GM21447 (cell line): ENCODE measurements around the gene MRPS14.
A peak's percentile ranks its signal among the peaks of the same experiment; 100 is the strongest.

Experiments used
- ATAC-seq: cut with Tn5 transposase; IDR thresholded peaks from one replicate; pipeline ENCODE4 v1.9.1; 2021; ENCODE audit not compliant: unreplicated experiment

Gene MRPS14

DNA sequence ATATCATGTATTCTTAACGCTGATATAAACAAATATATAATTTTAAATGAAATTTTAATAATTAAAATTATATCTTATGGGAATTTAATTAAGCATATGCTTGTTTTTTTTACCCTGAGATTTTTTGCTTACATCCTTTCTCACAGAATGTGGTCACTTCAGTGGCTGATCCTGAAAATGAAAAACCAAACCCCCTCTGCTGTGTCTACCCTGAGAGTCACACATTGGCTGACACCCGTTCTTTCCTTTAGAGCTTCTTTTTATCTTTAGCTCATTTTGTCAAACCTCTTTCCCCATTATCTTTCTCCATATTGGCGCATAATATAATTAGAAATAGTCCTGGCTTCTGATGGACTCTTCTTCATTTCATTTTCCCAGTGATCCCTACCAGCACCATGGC lies 34.2 kb downstream of the MRPS14 start:
- ATAC-seq, result no peak

DNA sequence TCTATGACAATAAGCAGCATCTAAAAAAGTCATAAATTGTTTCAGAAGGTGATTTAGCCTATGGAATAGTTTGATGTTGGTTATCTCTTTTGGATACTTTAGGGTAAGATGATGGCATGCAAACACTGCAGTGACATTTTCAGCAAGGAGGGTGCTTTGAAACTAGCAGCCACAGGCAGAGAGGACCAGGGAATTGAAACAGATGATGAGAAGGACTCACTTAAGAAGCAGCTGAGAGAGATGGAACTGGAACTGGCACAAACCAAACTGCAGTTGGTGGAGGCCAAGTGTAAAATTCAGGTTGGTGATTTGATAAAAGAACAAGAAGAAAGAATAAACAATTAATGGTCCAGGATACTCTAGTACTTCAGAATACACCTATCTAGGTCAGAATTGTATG lies 34.7 kb downstream of the MRPS14 start:
- ATAC-seq, result no peak

DNA sequence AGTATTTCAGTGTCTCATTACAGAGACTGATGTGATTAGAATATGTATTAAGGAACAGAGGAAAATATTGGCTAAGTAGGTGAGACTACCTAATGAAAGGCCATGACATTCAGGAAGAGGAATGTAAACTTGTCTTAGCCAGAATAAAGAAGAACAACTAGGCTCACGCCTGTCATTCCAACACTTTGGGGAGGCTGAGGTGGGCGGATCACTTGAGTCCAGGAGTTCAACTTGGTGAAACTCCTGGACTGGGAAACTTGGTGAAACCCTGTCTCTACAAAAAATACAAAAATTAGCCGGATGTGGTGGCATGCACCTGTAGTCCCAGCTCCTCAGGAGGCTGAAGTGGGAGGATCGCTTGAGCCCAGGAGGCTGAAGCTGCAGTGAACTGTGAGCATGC lies 38.3 kb downstream of the MRPS14 start:
- no peak for ATAC-seq

DNA sequence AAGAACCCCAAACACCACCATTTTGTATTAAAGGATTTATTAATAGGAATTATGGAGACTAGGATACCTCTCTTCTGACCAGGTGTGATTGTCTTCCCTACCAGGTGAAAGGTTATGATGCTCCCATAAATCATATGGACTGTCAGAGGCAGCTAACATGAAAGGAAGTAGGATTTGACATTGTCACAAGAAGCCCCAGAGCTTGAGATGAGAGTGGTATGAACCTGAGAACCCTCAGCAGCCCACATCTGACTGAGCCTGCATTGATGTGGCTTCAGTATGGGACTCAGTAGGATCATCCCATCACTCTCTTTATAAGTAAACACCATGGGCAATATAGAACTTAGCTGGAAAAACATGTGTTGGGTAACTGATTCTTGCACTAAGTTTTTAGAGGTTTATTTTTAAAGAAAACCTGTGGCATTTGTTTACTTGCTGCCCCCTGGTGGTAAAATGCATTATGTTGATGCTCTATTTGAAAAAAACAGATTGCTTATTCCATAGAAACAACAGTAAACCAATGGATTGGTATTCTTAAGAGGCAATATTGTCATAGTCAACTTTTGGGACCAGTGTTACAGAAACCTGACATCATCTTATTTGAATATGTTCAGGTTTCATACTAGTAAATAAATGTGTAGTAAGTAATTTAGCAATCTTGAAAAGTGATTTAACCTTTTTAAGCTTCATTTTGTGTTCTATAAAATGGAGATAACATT lies 40.1 kb downstream of the MRPS14 start:
- no peak for ATAC-seq

DNA sequence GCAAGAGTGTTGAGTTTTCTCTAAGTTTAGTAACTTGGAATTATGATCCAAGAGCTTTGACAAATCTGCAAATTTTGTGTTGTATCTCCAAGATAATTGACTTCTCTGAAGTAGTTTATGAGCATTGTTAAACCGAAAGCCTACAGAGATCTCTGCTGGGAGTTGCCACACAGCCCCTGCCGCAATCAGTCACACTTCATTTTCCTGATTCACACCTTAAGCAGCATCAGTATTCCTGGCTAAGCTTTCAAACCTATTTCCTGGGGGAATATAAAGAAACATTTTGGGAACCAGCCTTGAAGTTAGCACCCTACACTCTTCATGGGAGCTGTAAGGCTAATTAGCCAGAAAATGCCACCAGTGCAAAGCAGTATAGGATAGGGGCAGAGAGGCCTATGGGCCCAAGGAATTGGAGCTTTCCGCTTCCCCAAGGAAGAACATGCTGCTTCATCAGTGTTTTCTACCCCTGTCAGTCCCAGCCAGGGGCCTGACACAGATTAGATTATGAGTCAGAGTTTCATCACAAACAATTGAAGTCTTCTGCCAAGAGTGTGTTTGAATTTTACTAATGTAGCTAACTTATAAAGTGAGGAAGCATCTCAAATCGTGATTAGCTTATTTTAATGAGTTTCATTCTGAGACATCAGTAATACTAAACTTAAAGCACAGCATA lies 46.7 kb downstream of the MRPS14 start:
- ATAC-seq, result no peak

DNA sequence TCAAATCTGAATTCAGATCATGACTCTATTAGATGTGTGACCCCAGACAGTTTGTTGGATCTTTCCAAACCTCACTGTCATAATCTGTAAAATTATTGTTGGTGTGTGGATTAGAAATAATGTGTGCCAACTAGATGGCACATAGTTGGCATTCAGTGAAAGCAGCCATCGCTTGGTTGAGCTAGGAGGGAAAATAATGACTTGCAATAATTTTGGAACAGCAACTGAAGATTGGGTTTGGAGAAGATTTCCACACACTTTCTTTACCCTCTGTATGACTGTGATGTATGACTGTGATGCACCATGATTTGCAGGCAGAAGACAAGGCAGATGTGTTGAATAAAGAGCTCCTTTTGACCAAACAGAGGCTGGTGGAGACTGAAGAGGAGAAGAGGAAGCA lies 47.5 kb downstream of the MRPS14 start:
- ATAC-seq, result no peak

DNA sequence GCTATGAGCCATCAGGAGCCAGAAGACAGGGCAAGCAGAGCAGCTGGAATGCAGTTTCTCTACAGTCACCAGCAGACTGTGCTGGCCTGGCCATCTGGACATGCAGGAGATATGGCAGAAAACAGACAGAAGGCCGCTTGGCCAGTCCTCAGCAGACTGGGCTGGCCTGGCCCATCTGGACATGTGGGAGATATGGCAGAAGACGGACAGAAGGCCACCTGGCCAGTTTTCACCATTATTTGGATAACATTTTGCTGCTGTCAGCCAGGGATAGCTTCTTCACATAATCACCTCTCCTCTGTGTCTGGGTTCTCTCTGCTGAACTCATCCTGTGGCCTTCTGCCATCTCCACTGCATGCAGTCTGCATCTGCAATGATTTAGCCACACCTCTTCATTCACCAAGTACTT lies 48.5 kb downstream of the MRPS14 start:
- ATAC-seq, result no peak

DNA sequence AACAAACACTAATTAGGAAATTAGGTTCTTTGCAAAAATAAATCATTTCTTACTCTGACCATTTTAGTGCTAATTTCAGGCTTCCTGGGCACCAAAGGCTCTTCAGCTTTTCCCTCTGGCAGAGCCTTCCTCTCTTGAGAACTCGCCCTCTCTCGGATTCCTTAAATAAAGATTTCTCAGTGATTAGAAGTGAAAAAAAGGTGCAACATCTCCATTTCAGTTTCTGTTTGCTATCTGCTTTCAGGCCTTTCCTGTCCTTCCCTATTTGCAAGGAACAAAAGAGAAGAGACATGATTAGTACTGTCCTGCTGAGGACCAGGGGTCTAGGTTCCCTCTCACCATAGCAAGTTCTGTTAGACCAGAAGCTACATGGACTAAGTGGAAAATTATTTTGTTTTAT lies 51.3 kb downstream of the MRPS14 start:
- no peak for ATAC-seq

DNA sequence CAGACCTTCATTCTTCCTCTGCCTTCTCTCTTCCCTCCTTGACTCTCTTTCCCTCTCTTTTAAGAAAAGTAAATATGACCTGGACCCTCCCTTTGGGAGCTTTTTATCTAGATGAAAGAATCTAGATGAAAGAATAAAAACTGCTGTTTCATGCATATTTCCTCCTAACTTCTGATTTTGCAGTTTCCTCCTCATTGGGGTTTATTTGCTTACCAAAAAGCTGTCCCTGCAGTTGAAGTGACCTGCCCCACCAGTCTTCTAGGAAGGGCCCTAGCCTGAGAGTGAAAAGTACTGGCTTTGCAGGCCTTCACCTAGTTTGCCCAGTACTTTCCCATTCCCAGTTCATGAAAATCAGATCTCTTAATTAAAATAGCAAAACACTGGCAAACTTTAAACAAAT lies 51.8 kb downstream of the MRPS14 start:
- no peak for ATAC-seq

DNA sequence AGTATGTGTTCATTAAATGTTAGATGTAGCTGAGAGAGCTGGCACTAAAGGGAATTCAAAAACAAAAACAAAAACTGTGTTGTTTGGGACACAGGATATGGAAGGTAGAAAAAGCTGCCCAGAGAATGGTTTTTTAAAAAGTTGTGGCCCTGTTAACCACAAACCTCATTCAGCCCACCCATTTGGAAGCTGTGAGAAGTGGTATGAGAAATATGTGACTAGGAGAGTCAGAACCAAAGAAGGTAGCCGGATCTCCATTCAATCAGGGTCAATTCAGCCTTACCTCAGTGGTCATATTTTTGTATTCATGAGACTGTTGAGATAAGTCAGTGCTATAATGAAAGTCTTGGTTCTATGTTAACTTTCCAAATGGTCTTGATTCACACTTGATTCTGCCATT lies 53.2 kb downstream of the MRPS14 start:
- ATAC-seq, result no peak

DNA sequence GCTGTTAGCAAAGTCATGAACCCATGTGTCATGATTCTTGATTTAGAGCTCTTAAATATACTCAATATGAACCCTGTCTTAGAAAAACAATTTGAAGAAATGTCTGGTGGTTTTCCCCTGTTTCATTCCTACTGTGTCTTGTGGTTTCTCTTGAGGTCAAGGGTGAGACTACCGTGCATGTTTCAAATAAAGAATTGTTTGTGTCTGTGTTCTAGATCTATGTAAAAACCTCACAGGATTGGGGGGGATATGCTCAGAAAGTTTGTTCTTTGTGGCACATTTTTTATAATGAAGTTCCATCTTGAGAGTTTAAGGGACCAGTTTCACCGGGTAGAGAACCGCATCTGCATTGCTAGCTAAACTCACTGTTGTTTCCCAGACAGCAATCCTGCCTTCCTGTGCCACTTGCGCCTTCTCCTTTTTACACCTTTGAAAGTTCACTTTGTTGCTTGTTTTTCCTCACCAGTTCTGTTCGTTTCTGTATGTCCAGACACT lies 54.4 kb downstream of the MRPS14 start:
- ATAC-seq, result peak; percentile 83

DNA sequence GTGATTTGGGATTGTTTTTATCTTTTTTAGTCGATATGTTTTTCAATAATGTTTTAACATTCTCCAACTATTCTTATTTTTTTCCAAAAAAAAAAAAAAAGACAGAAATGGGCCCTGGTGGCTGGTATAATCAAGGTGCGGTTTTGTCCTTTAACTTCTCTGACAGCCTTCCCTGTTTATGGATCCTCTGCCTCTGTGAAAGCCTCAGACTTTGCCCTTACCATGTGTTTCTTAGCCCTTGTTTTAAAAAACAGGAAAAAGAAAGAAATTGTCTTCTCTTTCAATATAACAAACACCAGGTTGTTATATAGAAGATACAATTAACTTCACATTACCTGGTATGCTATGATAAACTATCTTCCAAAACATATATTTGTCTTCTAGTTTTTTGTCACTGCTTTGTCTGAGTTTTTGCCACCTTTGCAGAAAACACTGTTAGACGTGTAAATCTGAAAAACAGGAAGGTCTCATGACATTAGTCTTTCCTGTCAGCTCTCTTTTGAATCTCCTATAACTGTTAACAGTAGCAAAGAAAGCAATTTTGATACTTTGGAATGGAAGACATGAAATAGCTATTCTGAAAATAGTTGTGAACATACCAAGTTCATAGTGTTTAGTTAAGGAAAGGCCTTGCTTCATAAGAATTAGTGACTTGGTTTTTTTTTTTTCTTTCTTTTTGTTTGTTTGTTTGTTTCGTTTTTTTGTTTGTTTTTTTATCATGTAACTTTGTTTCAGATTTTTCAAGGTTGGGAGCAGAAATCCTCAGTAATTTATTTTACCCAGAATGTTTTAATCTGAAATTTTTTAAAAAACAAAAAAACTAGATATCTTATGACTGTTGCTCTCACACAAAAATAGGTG lies 55.1 kb downstream of the MRPS14 start:
- ATAC-seq, result no peak

DNA sequence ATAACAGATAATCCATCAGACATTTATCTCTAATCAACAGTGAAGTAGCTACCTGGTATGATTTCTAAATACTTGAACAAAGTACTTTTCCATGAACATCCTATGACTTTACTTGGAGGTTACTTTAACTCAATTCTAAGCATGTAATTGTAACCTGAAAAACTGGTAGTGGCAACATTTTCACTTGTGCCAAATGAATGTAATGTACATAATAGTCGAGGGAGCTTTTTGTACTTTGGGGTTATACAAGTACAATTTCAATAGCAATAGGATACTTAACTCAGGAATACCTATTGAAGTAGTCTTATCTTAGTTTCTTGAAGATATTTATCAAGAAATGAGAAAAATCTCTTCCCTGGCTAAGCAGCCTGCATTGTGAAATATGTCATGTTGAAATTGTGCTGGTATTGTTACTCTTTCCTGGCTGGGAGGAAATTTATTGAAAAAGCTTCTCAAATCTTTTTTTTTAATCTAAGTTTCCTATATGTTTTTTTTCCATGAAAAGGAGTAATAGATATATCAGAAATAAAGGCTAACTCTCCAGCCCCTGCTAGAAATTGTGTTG lies 57.1 kb downstream of the MRPS14 start:
- no peak for ATAC-seq

DNA sequence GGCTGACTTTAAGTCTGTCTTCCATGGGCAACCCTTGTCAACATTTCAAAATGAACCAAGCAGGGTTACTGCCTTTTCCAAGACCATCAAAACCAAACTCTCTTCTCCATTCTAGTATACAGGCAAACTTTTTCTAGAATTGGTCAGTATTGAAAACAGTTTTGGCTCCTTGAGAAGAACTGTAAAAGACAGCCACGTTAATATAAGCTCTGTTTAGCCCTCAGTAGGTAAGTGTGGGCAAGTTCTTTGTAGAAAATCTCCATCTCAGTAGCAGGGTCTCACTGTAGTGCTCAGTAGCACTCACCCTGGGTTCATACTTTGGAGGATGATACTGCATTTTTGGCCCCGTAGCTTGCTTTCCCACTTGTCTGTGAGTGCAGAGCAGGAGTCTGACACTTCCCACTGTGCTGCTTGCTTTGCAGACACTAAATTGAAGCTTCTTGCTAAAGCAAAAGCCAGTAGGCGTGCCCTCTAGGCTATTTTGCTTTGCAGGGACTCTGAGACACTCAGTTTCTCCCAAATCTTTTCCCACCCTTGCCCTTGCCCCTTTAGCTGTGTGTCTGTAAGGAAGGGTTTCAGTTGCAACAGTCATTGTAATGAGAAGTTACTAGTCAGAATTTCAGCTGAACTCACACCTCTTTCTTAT lies 57.7 kb downstream of the MRPS14 start:
- ATAC-seq, result no peak

DNA sequence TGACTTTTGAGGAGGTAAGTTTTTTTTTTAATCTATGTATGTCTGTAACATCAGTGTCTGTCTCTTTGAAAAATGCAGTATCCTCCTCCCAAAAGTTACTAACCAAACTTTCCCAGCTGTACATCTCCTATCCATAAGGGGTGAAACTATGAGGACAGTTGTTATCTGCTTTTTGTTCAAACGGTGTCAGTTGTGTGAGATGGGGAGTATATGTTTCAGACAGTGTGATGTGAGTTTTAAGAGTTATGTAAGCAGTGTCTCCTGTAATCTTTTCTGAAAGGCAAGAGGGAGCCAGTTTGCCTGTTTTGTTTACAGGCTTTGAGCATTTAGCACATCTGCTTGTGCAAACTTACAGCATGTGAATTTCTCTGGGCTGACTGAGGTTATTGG lies 58.3 kb downstream of the MRPS14 start:
- ATAC-seq, result no peak

DNA sequence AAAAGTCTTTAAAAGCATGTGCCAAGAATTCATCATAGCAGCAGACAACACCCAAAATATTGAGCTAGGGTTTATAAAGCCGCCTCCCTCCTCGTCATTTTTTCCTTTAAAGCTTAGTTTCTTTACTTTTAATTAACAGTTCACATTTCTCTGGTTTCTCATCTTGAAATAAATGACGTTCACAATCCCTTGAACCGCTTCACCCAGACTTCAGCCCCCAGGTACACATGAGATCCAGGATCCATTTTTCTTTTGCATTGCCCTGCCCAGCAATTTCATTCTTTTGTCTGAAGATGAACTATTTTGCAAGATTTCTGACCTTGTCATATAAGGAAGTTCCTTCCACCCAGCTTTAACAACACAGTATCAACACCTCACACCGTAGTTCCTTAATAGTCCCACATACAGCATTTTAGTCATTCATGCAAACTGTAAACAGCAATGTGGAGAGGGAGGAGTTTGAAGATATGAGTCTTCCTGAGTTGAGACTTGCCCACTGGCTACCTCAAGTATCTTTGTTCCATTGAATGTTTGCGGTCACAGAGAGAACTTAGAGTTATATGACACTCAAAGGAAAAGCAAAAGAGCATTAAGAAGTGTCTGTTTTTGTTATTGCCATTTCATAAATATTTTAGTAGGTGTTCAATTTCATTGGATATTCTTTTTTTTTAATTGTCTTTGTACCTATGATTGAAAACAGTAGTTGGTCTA lies 58.8 kb downstream of the MRPS14 start:
- ATAC-seq, result no peak

DNA sequence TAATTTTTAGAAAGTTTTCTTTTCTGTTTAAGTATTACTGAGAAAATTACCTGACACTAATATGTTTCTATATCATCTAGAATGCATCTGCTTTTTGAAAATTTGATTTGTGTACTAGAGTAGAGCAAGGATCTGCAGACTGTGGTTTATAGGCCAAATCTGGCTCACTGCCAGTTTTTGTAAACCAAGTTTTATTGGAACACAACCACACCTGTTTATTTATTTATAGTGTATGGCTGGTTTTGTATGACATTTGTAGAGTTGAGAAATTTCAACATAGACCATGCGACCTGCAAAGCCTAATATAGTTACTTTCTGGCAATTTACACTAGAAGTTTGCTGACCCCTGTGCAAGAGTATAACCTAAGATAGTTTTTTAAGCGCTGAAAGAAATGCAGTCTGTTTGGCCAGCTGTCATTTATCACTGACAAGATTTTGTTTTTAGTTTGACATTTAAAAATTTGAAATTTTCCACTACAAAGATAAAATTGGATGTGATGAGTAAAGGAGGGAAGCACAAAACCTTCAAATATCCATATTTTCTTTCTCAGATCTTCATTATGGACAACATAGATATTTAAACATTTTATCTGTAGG lies 59.6 kb downstream of the MRPS14 start:
- no peak for ATAC-seq
